ENCODE measurements around the gene AP3B1.

Gene AP3B1

GRCh38 chr5:78221467-78221866 lies 73.0 kb downstream of the AP3B1 start:
- no CpG with 5 or more reads among the region's 1 CpG for WGBS (ENCODE audit: extremely low coverage, insufficient coverage, insufficient read length)
- no peak overlapping the region for H2AFZ ChIP-seq (ENCODE audit: insufficient read depth, low read length, poor library complexity)

GRCh38 chr5:78215972-78216371 lies 78.5 kb downstream of the AP3B1 start:
- H3K4me2 ChIP-seq (ENCODE audit: low read length), result no peak overlapping the region
- no peaks in the 10 kb centered on the region for H3K79me2 ChIP-seq (ENCODE audit: control insufficient read depth, insufficient read depth, low read length, poor library complexity)
- no peak overlapping the region for H4K8ac ChIP-seq (ENCODE audit: low read depth, low read length)
- no peak overlapping the region for H3K4me3 ChIP-seq (ENCODE audit: low read depth, low read length)
- no peak for DNase-seq
- H2AFZ ChIP-seq (ENCODE audit: insufficient read depth, low read length, poor library complexity), result no peak overlapping the region
- H4K91ac ChIP-seq (ENCODE audit: low read depth, low read length), result no peak overlapping the region
- H3K23ac ChIP-seq (ENCODE audit: low read length), result no peak overlapping the region
- H4K12ac ChIP-seq (ENCODE audit: low read depth, low read length), result no peak overlapping the region
- no peak overlapping the region for H2BK120ac ChIP-seq (ENCODE audit: insufficient read depth, low read length, poor library complexity)
- no peaks in the 10 kb centered on the region for H3K79me1 ChIP-seq (ENCODE audit: low read length)
- no CpG with 5 or more reads among the region's 4 CpGs for WGBS (ENCODE audit: extremely low coverage, insufficient coverage, insufficient read length)
- H3K9ac ChIP-seq (ENCODE audit: low read length), result no peak overlapping the region
- no peak overlapping the region for H3K18ac ChIP-seq (ENCODE audit: low read length)
- no peak overlapping the region for H3K14ac ChIP-seq (ENCODE audit: low read length)
- H3K4ac ChIP-seq (ENCODE audit: low read depth, low read length), result no peak overlapping the region
- no peak overlapping the region for H2BK12ac ChIP-seq (ENCODE audit: low read length)
- no peaks in the 10 kb centered on the region for H3K9me3 ChIP-seq (ENCODE audit: insufficient read depth, low read depth, low read length)
- no peaks in the 10 kb centered on the region for H3K27me3 ChIP-seq (ENCODE audit: insufficient read depth, low read length)
- no peaks in the 10 kb centered on the region for H3K4me1 ChIP-seq (ENCODE audit: control insufficient read depth in 1 of 2, insufficient read depth in 2 of 2, low read length in 2 of 2)
- no peak overlapping the region for H3K27ac ChIP-seq (ENCODE audit: low read depth, low read length)
- peaks cover 4 to 6% of the 10 kb centered on the region in 2 experiments for H3K36me3 ChIP-seq (ENCODE audit: control insufficient read depth in 1 of 2, insufficient read depth in 2 of 2, low read length in 2 of 2)
- H2BK5ac ChIP-seq (ENCODE audit: low read depth, low read length, poor library complexity), result no peak overlapping the region
- H2AK5ac ChIP-seq (ENCODE audit: low read length), result no peak overlapping the region

More at GRCh38 chr5:78221467-78221866, 73.0 kb downstream of the AP3B1 start:
- Histone ChIP-seq H4K91ac (ENCODE audit: low read depth, low read length) (no peak overlapping the region), H3K4me1 (ENCODE audit: control insufficient read depth in 1 of 2, insufficient read depth in 2 of 2, low read length in 2 of 2) (no peaks in the 10 kb centered on the region), H3K36me3 (ENCODE audit: control insufficient read depth in 1 of 2, insufficient read depth in 2 of 2, low read length in 2 of 2) (peaks cover 2 to 6% of the 10 kb centered on the region in 2 experiments), H2BK12ac (ENCODE audit: low read length) (no peak overlapping the region), H3K4me3 (ENCODE audit: low read depth, low read length) (no peak overlapping the region), H3K14ac (ENCODE audit: low read length) (no peak overlapping the region), H3K9me3 (ENCODE audit: insufficient read depth, low read depth, low read length) (no peaks in the 10 kb centered on the region), H3K23ac (ENCODE audit: low read length) (no peak overlapping the region), H3K4ac (ENCODE audit: low read depth, low read length) (no peak overlapping the region), H3K9ac (ENCODE audit: low read length) (no peak overlapping the region), H2BK120ac (ENCODE audit: insufficient read depth, low read length, poor library complexity) (no peak overlapping the region), H3K27ac (ENCODE audit: low read depth, low read length) (no peak overlapping the region), H4K12ac (ENCODE audit: low read depth, low read length) (no peak overlapping the region), H3K4me2 (ENCODE audit: low read length) (no peak overlapping the region), H3K79me2 (ENCODE audit: control insufficient read depth, insufficient read depth, low read length, poor library complexity) (no peaks in the 10 kb centered on the region), H3K27me3 (ENCODE audit: insufficient read depth, low read length) (no peaks in the 10 kb centered on the region), H2BK5ac (ENCODE audit: low read depth, low read length, poor library complexity) (no peak overlapping the region), H3K79me1 (ENCODE audit: low read length) (no peaks in the 10 kb centered on the region), H3K18ac (ENCODE audit: low read length) (no peak overlapping the region), H4K8ac (ENCODE audit: low read depth, low read length) (no peak overlapping the region), H2AK5ac (ENCODE audit: low read length) (no peak overlapping the region)
- DNase-seq, result no peak

GRCh38 chr5:78215565-78215964 lies 78.9 kb downstream of the AP3B1 start:
- H2BK120ac ChIP-seq (ENCODE audit: insufficient read depth, low read length, poor library complexity), result no peak overlapping the region
- no peak overlapping the region for H4K91ac ChIP-seq (ENCODE audit: low read depth, low read length)
- H3K27ac ChIP-seq (ENCODE audit: low read depth, low read length), result no peak overlapping the region
- H3K9ac ChIP-seq (ENCODE audit: low read length), result no peak overlapping the region
- H3K79me1 ChIP-seq (ENCODE audit: low read length), result no peaks in the 10 kb centered on the region
- H2AK5ac ChIP-seq (ENCODE audit: low read length), result no peak overlapping the region
- H3K18ac ChIP-seq (ENCODE audit: low read length), result no peak overlapping the region
- H3K4me2 ChIP-seq (ENCODE audit: low read length), result no peak overlapping the region
- no peak overlapping the region for H2BK5ac ChIP-seq (ENCODE audit: low read depth, low read length, poor library complexity)
- no peaks in the 10 kb centered on the region for H3K4me1 ChIP-seq (ENCODE audit: control insufficient read depth in 1 of 2, insufficient read depth in 2 of 2, low read length in 2 of 2)
- H3K27me3 ChIP-seq (ENCODE audit: insufficient read depth, low read length), result no peaks in the 10 kb centered on the region
- H4K8ac ChIP-seq (ENCODE audit: low read depth, low read length), result no peak overlapping the region
- no peaks in the 10 kb centered on the region for H3K9me3 ChIP-seq (ENCODE audit: insufficient read depth, low read depth, low read length)
- no peak overlapping the region for H2BK12ac ChIP-seq (ENCODE audit: low read length)
- H3K79me2 ChIP-seq (ENCODE audit: control insufficient read depth, insufficient read depth, low read length, poor library complexity), result no peaks in the 10 kb centered on the region
- peaks cover 3 to 4% of the 10 kb centered on the region in 2 experiments for H3K36me3 ChIP-seq (ENCODE audit: control insufficient read depth in 1 of 2, insufficient read depth in 2 of 2, low read length in 2 of 2)
- DNase-seq, result no peak
- H3K4ac ChIP-seq (ENCODE audit: low read depth, low read length), result no peak overlapping the region
- H4K12ac ChIP-seq (ENCODE audit: low read depth, low read length), result no peak overlapping the region
- H2AFZ ChIP-seq (ENCODE audit: insufficient read depth, low read length, poor library complexity), result no peak overlapping the region
- no peak overlapping the region for H3K23ac ChIP-seq (ENCODE audit: low read length)
- no peak overlapping the region for H3K14ac ChIP-seq (ENCODE audit: low read length)
- no CpG with 5 or more reads among the region's 1 CpG for WGBS (ENCODE audit: extremely low coverage, insufficient coverage, insufficient read length)
- no peak overlapping the region for H3K4me3 ChIP-seq (ENCODE audit: low read depth, low read length)

DNA sequence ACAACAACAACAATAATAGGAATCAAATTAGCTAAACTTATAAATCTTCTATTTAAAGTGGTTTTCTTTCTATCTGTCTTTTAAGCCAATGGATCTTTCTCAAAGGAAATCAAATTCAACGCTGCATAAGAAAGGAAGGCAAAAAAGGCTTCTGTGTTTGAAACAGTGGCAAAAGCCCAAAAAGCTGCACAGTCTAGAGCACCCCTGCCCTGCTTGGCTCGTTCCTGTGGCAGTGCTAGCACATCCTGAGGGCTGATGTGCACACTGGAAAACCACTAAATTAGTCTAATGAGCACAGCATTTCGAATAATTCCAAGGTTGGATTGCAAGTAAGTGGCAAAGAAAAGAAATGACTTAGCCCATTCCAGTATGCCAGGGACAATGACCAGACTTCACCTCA lies 80.7 kb downstream of the AP3B1 start:
- H3K9ac ChIP-seq (ENCODE audit: low read length), result no peak overlapping the region
- no peak overlapping the region for H3K18ac ChIP-seq (ENCODE audit: low read length)
- no peak overlapping the region for H2AFZ ChIP-seq (ENCODE audit: insufficient read depth, low read length, poor library complexity)
- no peak for DNase-seq
- no peak overlapping the region for H2BK12ac ChIP-seq (ENCODE audit: low read length)
- no peak overlapping the region for H3K4ac ChIP-seq (ENCODE audit: low read depth, low read length)
- no peak overlapping the region for H3K4me3 ChIP-seq (ENCODE audit: low read depth, low read length)
- no peaks in the 10 kb centered on the region for H3K27me3 ChIP-seq (ENCODE audit: insufficient read depth, low read length)
- H3K79me1 ChIP-seq (ENCODE audit: low read length), result no peaks in the 10 kb centered on the region
- peaks cover 3 to 4% of the 10 kb centered on the region in 2 experiments for H3K36me3 ChIP-seq (ENCODE audit: control insufficient read depth in 1 of 2, insufficient read depth in 2 of 2, low read length in 2 of 2)
- no CpG with 5 or more reads among the region's 3 CpGs for WGBS (ENCODE audit: extremely low coverage, insufficient coverage, insufficient read length)
- no peak overlapping the region for H3K4me2 ChIP-seq (ENCODE audit: low read length)
- no peak overlapping the region for H2BK5ac ChIP-seq (ENCODE audit: low read depth, low read length, poor library complexity)
- H3K27ac ChIP-seq (ENCODE audit: low read depth, low read length), result no peak overlapping the region
- no peak overlapping the region for H2AK5ac ChIP-seq (ENCODE audit: low read length)
- H2BK120ac ChIP-seq (ENCODE audit: insufficient read depth, low read length, poor library complexity), result no peak overlapping the region
- no peaks in the 10 kb centered on the region for H3K79me2 ChIP-seq (ENCODE audit: control insufficient read depth, insufficient read depth, low read length, poor library complexity)
- no peak overlapping the region for H4K8ac ChIP-seq (ENCODE audit: low read depth, low read length)
- peaks cover 0 to 2% of the 10 kb centered on the region in 2 experiments for H3K4me1 ChIP-seq (ENCODE audit: control insufficient read depth in 1 of 2, insufficient read depth in 2 of 2, low read length in 2 of 2)
- H3K9me3 ChIP-seq (ENCODE audit: insufficient read depth, low read depth, low read length), result no peaks in the 10 kb centered on the region
- H4K91ac ChIP-seq (ENCODE audit: low read depth, low read length), result no peak overlapping the region
- H3K14ac ChIP-seq (ENCODE audit: low read length), result no peak overlapping the region
- H4K12ac ChIP-seq (ENCODE audit: low read depth, low read length), result no peak overlapping the region
- H3K23ac ChIP-seq (ENCODE audit: low read length), result no peak overlapping the region
